CD14-positive monocyte (primary cell): Measurements from ENCODE around the gene CAMKK2. TPM values are rescaled to one million over a fixed set of nuclear protein-coding genes. Genes with fewer than 3 reads are reported as not detected.

Source experiments
- DNase-seq, 3 donors: peaks; one replicate each; pipeline ENCODE4 v3.0.0-alpha.2; 2011 to 2022
- H2AFZ ChIP-seq: 2 replicates; pipeline ENCODE4 v1.6.0; 2012; ENCODE audit warnings: mild to moderate bottlenecking, low read depth, low read length, inconsistent platforms; ENCODE audit not compliant: insufficient read depth, poor library complexity, severe bottlenecking
- H3K27ac ChIP-seq, 2 donors: 1 replicate in 1 of 2; 2 replicates in 1 of 2; pipeline ENCODE4 v1.5.1; 2012 to 2013; ENCODE audit warnings: low read length in 2 of 2, control low read depth in 1 of 2, inconsistent platforms in 1 of 2, low read depth in 1 of 2, mild to moderate bottlenecking in 1 of 2
- H3K27me3 ChIP-seq, 2 donors: one replicate each; pipeline versions ENCODE4 v1.6.0 to v1.6.1; 2011 to 2013; ENCODE audit warnings: low read length in 2 of 2; ENCODE audit not compliant: control insufficient read depth in 2 of 2, insufficient read depth in 2 of 2
- H3K36me3 ChIP-seq, 2 donors: replicated peaks in 1 of 2; 1 replicate in 1 of 2; 2 replicates in 1 of 2; pipeline versions ENCODE4 v1.5.1 to v1.6.1; 2012 to 2013; ENCODE audit warnings: low read length in 2 of 2, control low read depth in 1 of 2, inconsistent platforms in 1 of 2, mild to moderate bottlenecking in 1 of 2; ENCODE audit not compliant: insufficient read depth in 2 of 2, control insufficient read depth in 1 of 2
- H3K4me1 ChIP-seq, 2 donors: 1 replicate in 1 of 2; 2 replicates in 1 of 2; pipeline versions ENCODE4 v1.5.1 to v1.6.1; 2012 to 2013; ENCODE audit warnings: low read length in 2 of 2, control low read depth in 1 of 2, inconsistent platforms in 1 of 2, mild to moderate bottlenecking in 1 of 2, moderate library complexity in 1 of 2; ENCODE audit not compliant: insufficient read depth in 2 of 2, control insufficient read depth in 1 of 2
- H3K4me2 ChIP-seq: replicated peaks from 2 replicates; pipeline ENCODE3; 2012; ENCODE audit warnings: low read length, moderate library complexity, mild to moderate bottlenecking; ENCODE audit not compliant: poor library complexity, severe bottlenecking; ENCODE audit errors: extremely low read depth
- H3K4me3 ChIP-seq, 3 experiments: fragments of 200-600 bp in 1 of 3; sonication (generic) in 1 of 3; replicated peaks in 1 of 3; 1 replicate in 2 of 3; 2 replicates in 1 of 3; pipeline ENCODE4 v1.5.1; 2011 to 2013; ENCODE audit warnings: low read length in 3 of 3, mild to moderate bottlenecking in 3 of 3, control low read depth in 2 of 3, low read depth in 2 of 3, inconsistent platforms in 1 of 3, moderate library complexity in 1 of 3
- H3K79me2 ChIP-seq: 2 replicates; pipeline ENCODE4 v1.6.0; 2012; ENCODE audit warnings: mild to moderate bottlenecking, control low read depth, inconsistent platforms, low read length, moderate library complexity; ENCODE audit not compliant: insufficient read depth
- H3K9ac ChIP-seq: 2 replicates; pipeline ENCODE4 v1.6.0; 2017; ENCODE audit warnings: low read length, mild to moderate bottlenecking; ENCODE audit not compliant: insufficient read depth, poor library complexity, severe bottlenecking
- H3K9me3 ChIP-seq, 2 donors: replicated peaks in 1 of 2; 1 replicate in 1 of 2; 2 replicates in 1 of 2; pipeline versions ENCODE4 v1.5.1 to v1.6.1; 2012 to 2013; ENCODE audit warnings: low read length in 2 of 2, control low read depth in 1 of 2; ENCODE audit not compliant: control insufficient read depth in 1 of 2, insufficient read depth in 1 of 2
- H4K20me1 ChIP-seq: 2 replicates; pipeline ENCODE4 v1.6.0; 2012; ENCODE audit warnings: mild to moderate bottlenecking, low read length, control low read depth, moderate library complexity; ENCODE audit not compliant: insufficient read depth
- H3K27ac Mint-ChIP-seq, 7 donors: one replicate each; pipeline ENCODE4 v1.8.0; 2020; ENCODE audit warnings: mild to moderate bottlenecking in 7 of 7, mixed read lengths in 7 of 7, moderate library complexity in 6 of 7, inconsistent platforms in 2 of 7
- H3K27me3 Mint-ChIP-seq, 3 donors: one replicate each; pipeline ENCODE4 v1.8.0; 2021 to 2022; ENCODE audit warnings: low read depth in 3 of 3, mild to moderate bottlenecking in 3 of 3, mixed read lengths in 3 of 3, moderate library complexity in 3 of 3, inconsistent platforms in 1 of 3
- H3K36me3 Mint-ChIP-seq, 2 donors: one replicate each; pipeline ENCODE4 v1.8.0; 2020; ENCODE audit warnings: mixed read lengths in 2 of 2, inconsistent platforms in 1 of 2, mild to moderate bottlenecking in 1 of 2
- H3K4me1 Mint-ChIP-seq: one replicate; pipeline ENCODE4 v1.8.0; 2020; ENCODE audit warnings: mild to moderate bottlenecking, mixed read lengths
- H3K4me3 Mint-ChIP-seq, 2 donors: one replicate each; pipeline ENCODE4 v1.8.0; 2020; ENCODE audit warnings: mild to moderate bottlenecking in 2 of 2, mixed read lengths in 2 of 2, moderate library complexity in 1 of 2
- H3K9me3 Mint-ChIP-seq, 7 donors: one replicate each; pipeline ENCODE4 v1.8.0; 2020 to 2022; ENCODE audit warnings: mixed read lengths in 7 of 7, mild to moderate bottlenecking in 6 of 7, moderate library complexity in 6 of 7, inconsistent platforms in 2 of 7
- CTCF ChIP-seq: fragments of 200-600 bp; IDR thresholded peaks from one replicate; pipeline ENCODE4 v1.8.0; 2022; ENCODE audit warnings: antibody characterized with exemption, mild to moderate bottlenecking
- WGBS: methylation state at CpG from one replicate; pipeline ENCODE4 v1.1.5; 2013; ENCODE audit warnings: missing lambda C conversion rate; ENCODE audit not compliant: insufficient coverage; 5-methylcytosine and 5-hydroxymethylcytosine counted together
- intact Hi-C, 2 donors: fragments of 100-400 bp; cut with micrococcal nuclease; formaldehyde crosslinking; loops; one replicate each; pipeline versions ENCODE4 v1.15.0 to v1.15.1; 2023
- polyA plus RNA-seq, 3 donors: library from polyadenylated mRNA; depleted of rRNA in 1 of 3; unstranded in 2 of 3; stranded (reverse) in 1 of 3; fragments of 300-500 nt in 2 of 3; fragments of >200 nt in 1 of 3; fragmentation: Illumina TruSeq in 2 of 3; gene quantifications; 1 replicate in 2 of 3; 2 replicates in 1 of 3; pipeline ENCODE4 v1.2.3, GENCODE V29; 2012 to 2021

The CAMKK2 gene
- polyA plus RNA-seq, 3 donors, result 55.6 to 71.4 (median 71.0) TPM

DNA sequence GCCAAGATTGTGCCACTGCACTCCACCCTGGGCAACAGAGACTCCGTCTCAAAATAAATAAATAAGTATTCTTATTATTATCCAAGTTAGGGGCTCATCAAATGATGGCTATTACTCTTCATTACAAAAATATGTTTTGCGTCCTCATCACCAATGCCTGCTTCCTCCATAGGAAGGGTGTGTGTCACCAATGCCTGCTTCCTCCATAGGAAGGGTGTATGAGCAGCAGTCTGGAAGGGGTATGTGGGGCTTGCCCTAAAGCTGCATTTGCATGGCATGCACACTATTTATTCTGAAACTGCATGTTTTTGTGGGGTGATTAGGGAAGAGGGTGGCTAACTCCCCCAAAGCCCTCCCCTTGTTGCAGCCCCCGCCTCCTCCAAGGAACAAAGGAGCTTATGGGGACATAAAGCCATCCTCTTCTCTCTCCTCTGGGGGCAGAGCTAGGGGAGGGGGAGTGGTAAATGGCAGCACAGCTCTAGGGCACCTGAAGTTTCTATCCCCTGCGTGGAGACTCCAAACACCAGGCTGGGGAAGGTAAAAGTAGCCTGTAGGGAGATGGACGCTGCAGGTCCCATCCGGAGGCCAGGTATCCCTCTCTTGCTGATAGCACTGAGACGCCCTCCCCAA lies 1.3 kb downstream of the CAMKK2 start:
- Mint-ChIP-seq H3K27ac (peak overlapping the region; percentile 89 to 97 (median 94)), H3K4me1 (peaks cover 55% of the 10 kb centered on the region), H3K4me3 (peak overlapping the region; percentile 94 to 95), H3K36me3 (peaks cover 16 to 18% of the 10 kb centered on the region in 2 donors), H3K27me3 (peaks cover 0 to 1% (median 0%) of the 10 kb centered on the region in 3 donors), H3K9me3 (peaks cover 0 to 3% (median 0%) of the 10 kb centered on the region in 7 donors)
- peaks cover 56% of the 10 kb centered on the region for H4K20me1 ChIP-seq
- TF ChIP-seq CTCF, result no peak
- peak overlapping the region; percentile 55 to 90 (median 77) for H3K4me3 ChIP-seq
- peak overlapping the region; percentile 98 for H3K9ac ChIP-seq
- peaks cover 58 to 72% of the 10 kb centered on the region in 2 donors for H3K4me1 ChIP-seq
- intact Hi-C loops, result loop anchor here in 1 of 2 donors (1.0 kb wide), 1 partner anchor 8 kb away; no protein-coding TSS in a partner anchor
- no peak overlapping the region for H2AFZ ChIP-seq
- H3K27me3 ChIP-seq, result no peaks in the 10 kb centered on the region
- H3K9me3 ChIP-seq, result no peaks in the 10 kb centered on the region
- peak overlapping the region; percentile 86 to 91 for H3K27ac ChIP-seq
- H3K79me2 ChIP-seq, result peaks cover 71% of the 10 kb centered on the region
- 6% methylated on average over 3 of the region's 7 CpGs for WGBS
- H3K4me2 ChIP-seq, result peak overlapping the region; percentile 86
- H3K36me3 ChIP-seq, result peaks cover 0 to 13% of the 10 kb centered on the region in 2 donors
- DNase-seq, result peak; percentile 70 to 76 (median 74)

DNA sequence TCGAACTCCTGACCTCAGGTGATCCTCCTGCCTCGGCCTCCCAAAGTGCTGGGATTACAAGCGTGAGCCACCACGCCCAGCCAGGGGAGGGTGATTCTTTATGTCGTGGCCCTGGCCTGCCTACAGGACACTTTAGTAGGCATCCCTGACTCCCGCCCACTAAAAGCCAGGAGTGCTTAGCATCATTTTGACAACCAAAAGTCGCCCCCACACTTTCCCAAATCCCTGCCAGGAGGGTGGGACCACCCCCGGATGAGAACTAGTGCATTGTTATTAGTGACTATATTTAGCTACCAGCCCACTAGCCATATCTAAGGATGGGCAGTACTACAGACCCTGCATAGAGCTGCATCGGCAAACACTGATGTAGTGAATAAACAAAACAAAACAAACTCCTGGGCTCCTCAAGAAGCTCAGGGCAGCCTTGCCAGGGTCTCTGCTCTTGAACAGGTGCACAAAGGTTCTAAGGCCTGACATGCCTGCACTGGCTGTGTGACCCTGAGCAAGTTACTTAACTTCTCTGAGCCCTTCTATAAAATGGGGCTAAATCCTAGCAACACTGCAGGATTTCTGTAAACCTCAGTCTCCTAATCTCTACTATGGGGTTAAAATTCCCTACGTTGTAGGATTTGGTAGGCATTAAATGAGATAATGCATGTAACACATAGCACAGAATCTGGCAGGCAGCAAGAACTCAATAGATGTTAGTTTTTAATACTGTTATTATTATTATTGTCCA lies 2.2 kb downstream of the CAMKK2 start:
- intact Hi-C loops, result no loop called here

More for the DNA sequence above, 2.2 kb downstream of the CAMKK2 start:
- no peaks in the 10 kb centered on the region for H3K9me3 ChIP-seq
- peak overlapping the region; percentile 86 for H3K4me2 ChIP-seq
- Mint-ChIP-seq H3K4me3 (peak overlapping the region; percentile 60 to 94), H3K27me3 (peaks cover 0 to 2% (median 1%) of the 10 kb centered on the region in 3 donors), H3K27ac (peak overlapping the region; percentile 64 to 97 (median 93)), H3K9me3 (peaks cover 0 to 3% (median 0%) of the 10 kb centered on the region in 7 donors), H3K4me1 (peaks cover 64% of the 10 kb centered on the region), H3K36me3 (peaks cover 22 to 28% of the 10 kb centered on the region in 2 donors)
- no peak overlapping the region for H2AFZ ChIP-seq
- H4K20me1 ChIP-seq, result peaks cover 65% of the 10 kb centered on the region
- H3K27ac ChIP-seq, result peak overlapping the region; percentile 2 to 91
- peaks cover 59 to 80% of the 10 kb centered on the region in 2 donors for H3K4me1 ChIP-seq
- H3K27me3 ChIP-seq, result no peaks in the 10 kb centered on the region
- peaks cover 0 to 22% of the 10 kb centered on the region in 2 donors for H3K36me3 ChIP-seq
- WGBS, result 90% methylated on average over 4 of the region's 10 CpGs
- no peak for TF ChIP-seq CTCF
- H3K9ac ChIP-seq, result no peak overlapping the region
- no peak for DNase-seq
- H3K79me2 ChIP-seq, result peaks cover 81% of the 10 kb centered on the region
- H3K4me3 ChIP-seq, result peak overlapping the region in 2 of 3 experiments; percentile 55 to 90
